ENCODE data around the gene GSTCD. TPM values are rescaled to one million over a fixed set of nuclear protein-coding genes. Genes with fewer than 3 reads are reported as not detected.
"Not testable (repeated sequence)": the region's sequence is repeated elsewhere in the genome, so short reads cannot be mapped to it uniquely, and the experiment has no call there.

Gene GSTCD
- total RNA-seq, 2 donors from 2014 or later: 24.7 to 30.6 TPM

- peaks cover 7% of the 10 kb centered on the region for H3K9me3 ChIP-seq (ENCODE audit: control insufficient read depth, low read length)
- 85% methylated on average over 2 of the region's 2 CpGs; no CpG with 5 or more reads in 1 of the 2 experiments for WGBS, 2 experiments (ENCODE audit: insufficient coverage in 1 of 2, insufficient read length in 1 of 2)
Observed at GRCh38 chr4:105719204-105719603, 10.6 kb downstream of the GSTCD start.

GRCh38 chr4:105725623-105726022 lies 17.0 kb downstream of the GSTCD start:
- Histone ChIP-seq H3K27me3 (ENCODE audit: control insufficient read depth, insufficient read depth, low read length, poor library complexity, severe bottlenecking) (no peaks in the 10 kb centered on the region), H3K4me1 (ENCODE audit: control insufficient read depth, insufficient read depth, low read length) (no peaks in the 10 kb centered on the region), H3K9ac (ENCODE audit: extremely low read depth, low read length, poor library complexity, severe bottlenecking) (no peak overlapping the region), H3K36me3 (ENCODE audit: control insufficient read depth, insufficient read depth, low read length) (peaks cover 63% of the 10 kb centered on the region), H3K4me3 (ENCODE audit: low read length) (no peak overlapping the region), H3K27ac (ENCODE audit: low read depth, low read length) (no peak overlapping the region), H3K9me3 (ENCODE audit: control insufficient read depth, low read length) (peaks cover 15% of the 10 kb centered on the region)
- Mint-ChIP-seq H3K4me1 (no peaks in the 10 kb centered on the region), H3K36me3 (ENCODE audit: low read depth) (peaks cover 45% of the 10 kb centered on the region), H3K27ac (no peak overlapping the region), H3K9me3 (peaks cover 19% of the 10 kb centered on the region), H3K4me3 (no peak overlapping the region), H3K27me3 (ENCODE audit: insufficient read depth) (no peaks in the 10 kb centered on the region)
- no peak for DNase-seq
- 97% methylated on average over 2 of the region's 2 CpGs; no CpG with 5 or more reads in 1 of the 2 experiments for WGBS, 2 experiments (ENCODE audit: insufficient coverage in 1 of 2, insufficient read length in 1 of 2)
- no peak for TF ChIP-seq CTCF (conservative IDR thresholded peaks at IDR 0.05)

More at GRCh38 chr4:105719204-105719603, 10.6 kb downstream of the GSTCD start:
- Mint-ChIP-seq H3K36me3 (ENCODE audit: low read depth) (peaks cover 26% of the 10 kb centered on the region), H3K9me3 (peaks cover 5% of the 10 kb centered on the region), H3K27me3 (ENCODE audit: insufficient read depth) (no peaks in the 10 kb centered on the region), H3K27ac (no peak overlapping the region), H3K4me3 (no peak overlapping the region), H3K4me1 (no peaks in the 10 kb centered on the region)
- peaks cover 40% of the 10 kb centered on the region for H3K36me3 ChIP-seq (ENCODE audit: control insufficient read depth, insufficient read depth, low read length)
- DNase-seq: no peak
- TF ChIP-seq CTCF (conservative IDR thresholded peaks at IDR 0.05): no peak
- no peak overlapping the region for H3K4me3 ChIP-seq (ENCODE audit: low read length)
- no peak overlapping the region for H3K9ac ChIP-seq (ENCODE audit: extremely low read depth, low read length, poor library complexity, severe bottlenecking)
- H3K27ac ChIP-seq (ENCODE audit: low read depth, low read length): no peak overlapping the region
- no peaks in the 10 kb centered on the region for H3K27me3 ChIP-seq (ENCODE audit: control insufficient read depth, insufficient read depth, low read length, poor library complexity, severe bottlenecking)
- no peaks in the 10 kb centered on the region for H3K4me1 ChIP-seq (ENCODE audit: control insufficient read depth, insufficient read depth, low read length)

GRCh38 chr4:105729895-105730294 lies 21.3 kb downstream of the GSTCD start:
- peaks cover 52% of the 10 kb centered on the region for H3K9me3 Mint-ChIP-seq
- peaks cover 78% of the 10 kb centered on the region for H3K36me3 Mint-ChIP-seq (ENCODE audit: low read depth)
- 83 to 97% methylated on average over 2 to 4 of the region's 4 CpGs for WGBS, 2 experiments (ENCODE audit: insufficient coverage in 1 of 2, insufficient read length in 1 of 2)

GRCh38 chr4:105735217-105735616 lies 26.6 kb downstream of the GSTCD start:
- H3K9me3 Mint-ChIP-seq: peaks cover 70% of the 10 kb centered on the region
- H3K27me3 ChIP-seq (ENCODE audit: control insufficient read depth, insufficient read depth, low read length, poor library complexity, severe bottlenecking); H3K4me1 ChIP-seq (ENCODE audit: control insufficient read depth, insufficient read depth, low read length); H3K27ac ChIP-seq (ENCODE audit: low read depth, low read length); DNase-seq; H3K9ac ChIP-seq (ENCODE audit: extremely low read depth, low read length, poor library complexity, severe bottlenecking); H3K4me1 Mint-ChIP-seq; H3K27ac Mint-ChIP-seq; H3K4me3 Mint-ChIP-seq; H3K27me3 Mint-ChIP-seq (ENCODE audit: insufficient read depth): not testable (repeated sequence)
- H3K4me3 ChIP-seq (ENCODE audit: low read length): peak overlapping the region; percentile 62
- peaks cover 48% of the 10 kb centered on the region for H3K9me3 ChIP-seq (ENCODE audit: control insufficient read depth, low read length)
- peaks cover 27% of the 10 kb centered on the region for H3K36me3 ChIP-seq (ENCODE audit: control insufficient read depth, insufficient read depth, low read length)
- peaks cover 91% of the 10 kb centered on the region for H3K36me3 Mint-ChIP-seq (ENCODE audit: low read depth)
- 91 to 100% methylated on average over 6 to 10 of the region's 10 CpGs for WGBS, 2 experiments (ENCODE audit: insufficient coverage in 1 of 2, insufficient read length in 1 of 2)

More at GRCh38 chr4:105729895-105730294, 21.3 kb downstream of the GSTCD start:
- DNase-seq; H3K4me3 Mint-ChIP-seq; H3K27ac Mint-ChIP-seq; H3K27me3 Mint-ChIP-seq (ENCODE audit: insufficient read depth); H3K27ac ChIP-seq (ENCODE audit: low read depth, low read length); H3K9ac ChIP-seq (ENCODE audit: extremely low read depth, low read length, poor library complexity, severe bottlenecking); H3K4me3 ChIP-seq (ENCODE audit: low read length); H3K4me1 Mint-ChIP-seq; H3K4me1 ChIP-seq (ENCODE audit: control insufficient read depth, insufficient read depth, low read length); H3K27me3 ChIP-seq (ENCODE audit: control insufficient read depth, insufficient read depth, low read length, poor library complexity, severe bottlenecking): not testable (repeated sequence)
- H3K36me3 ChIP-seq (ENCODE audit: control insufficient read depth, insufficient read depth, low read length): peaks cover 39% of the 10 kb centered on the region
- H3K9me3 ChIP-seq (ENCODE audit: control insufficient read depth, low read length): peaks cover 29% of the 10 kb centered on the region
